Stimulated activated CD4-positive, alpha-beta T cell treated with anti-CD3 and anti-CD28 coated beads, Interleukin-15, amount 100 ng/mL, for 48 hours (primary cell): Measurements from ENCODE around the gene PLEKHG4B.
"Not testable (repeated sequence)": the region's sequence is repeated elsewhere in the genome, so short reads cannot be mapped to it uniquely, and the experiment has no call there.

Experiments used
- DNase-seq, 2 donors: peaks; one replicate each; pipeline ENCODE4 v3.0.0-alpha.2; 2020; ENCODE audit warnings: low read depth in 2 of 2

Gene PLEKHG4B

GRCh38 chr5:200985-201384 is 109.0 kb downstream of the PLEKHG4B start:
- DNase-seq = no peak

GRCh38 chr5:201672-202071 is 109.7 kb downstream of the PLEKHG4B start:
- no peak for DNase-seq

- no peak for DNase-seq
Observed at GRCh38 chr5:203246-203930, 111.4 kb downstream of the PLEKHG4B start.

GRCh38 chr5:204001-204400 is 112.0 kb downstream of the PLEKHG4B start:
- no peak for DNase-seq

GRCh38 chr5:204462-204861 is 112.5 kb downstream of the PLEKHG4B start:
- DNase-seq = no peak

GRCh38 chr5:204966-205670 is 113.2 kb downstream of the PLEKHG4B start:
- no peak for DNase-seq

- no peak for DNase-seq
Observed at GRCh38 chr5:206406-206805, 114.4 kb downstream of the PLEKHG4B start.

- DNase-seq = no peak
Observed at GRCh38 chr5:206927-207536, 115.1 kb downstream of the PLEKHG4B start.

GRCh38 chr5:207599-207998 is 115.6 kb downstream of the PLEKHG4B start:
- no peak for DNase-seq

GRCh38 chr5:208449-209114 is 116.6 kb downstream of the PLEKHG4B start:
- DNase-seq = no peak

GRCh38 chr5:213803-214395 is 121.9 kb downstream of the PLEKHG4B start:
- DNase-seq = no peak

- not testable (repeated sequence) for DNase-seq
Observed at GRCh38 chr5:215256-215655, 123.3 kb downstream of the PLEKHG4B start.

GRCh38 chr5:216076-216475 is 124.1 kb downstream of the PLEKHG4B start:
- DNase-seq = not testable (repeated sequence)

- peak; percentile 95 to 97 for DNase-seq
Observed at GRCh38 chr5:217494-218456, 125.8 kb downstream of the PLEKHG4B start, which contains the start of the genes CCDC127 and SDHA. TSS of gene CCDC127 (minus strand) at chr5:218153. CDS start at chr5:216849, 1,304 bp downstream. TSS of gene SDHA (plus strand) at chr5:218320. CDS start at chr5:218356, 36 bp downstream.

GRCh38 chr5:218457-219291 is 126.7 kb downstream of the PLEKHG4B start:
- DNase-seq = no peak

GRCh38 chr5:219460-219863 is 127.5 kb downstream of the PLEKHG4B start:
- DNase-seq = no peak

- no peak for DNase-seq
Observed at GRCh38 chr5:219991-220390, 128.0 kb downstream of the PLEKHG4B start.

GRCh38 chr5:222951-223715 is 131.2 kb downstream of the PLEKHG4B start:
- not testable (repeated sequence) for DNase-seq

GRCh38 chr5:223791-224190 is 131.8 kb downstream of the PLEKHG4B start:
- DNase-seq = no peak
